Activated T-cell treated with anti-CD3 and anti-CD28 coated beads, Interleukin-2, amount 50 U/mL, for 1 hour (primary cell): ENCODE measurements around the gene INO80E.

Experiments used
- DNase-seq: peaks from one replicate; pipeline ENCODE4 v3.0.0-alpha.2; 2020

The INO80E gene

GRCh38 chr16:29975811-29976511, 20.1 kb upstream of the INO80E start:
- DNase-seq = no peak

GRCh38 chr16:29977063-29977825, 18.8 kb upstream of the INO80E start:
- DNase-seq = no peak

GRCh38 chr16:29978081-29978480, 18.0 kb upstream of the INO80E start:
- DNase-seq = no peak

- DNase-seq = no peak
Measured at GRCh38 chr16:29978564-29979270, 17.3 kb upstream of the INO80E start.

- DNase-seq = no peak
Measured at GRCh38 chr16:29982560-29983419, 13.3 kb upstream of the INO80E start.

- DNase-seq = no peak
Measured at GRCh38 chr16:29983420-29984136, 12.5 kb upstream of the INO80E start.

- DNase-seq = no peak
Measured at GRCh38 chr16:29984137-29984763, 11.8 kb upstream of the INO80E start.

- DNase-seq = no peak
Measured at GRCh38 chr16:29984764-29985147, 11.3 kb upstream of the INO80E start.

- DNase-seq = no peak
Measured at GRCh38 chr16:29985271-29985811, 10.7 kb upstream of the INO80E start.

GRCh38 chr16:29986231-29986630, 9.8 kb upstream of the INO80E start:
- DNase-seq = no peak

- no peak for DNase-seq
Measured at GRCh38 chr16:29986931-29987330, 9.1 kb upstream of the INO80E start.

- no peak for DNase-seq
Measured at GRCh38 chr16:29987371-29988085, 8.5 kb upstream of the INO80E start.

GRCh38 chr16:29988346-29989075, 7.5 kb upstream of the INO80E start:
- DNase-seq = no peak

- DNase-seq = no peak
Measured at GRCh38 chr16:29989111-29989858, 6.8 kb upstream of the INO80E start.

GRCh38 chr16:29990034-29990433, 6.0 kb upstream of the INO80E start:
- no peak for DNase-seq

GRCh38 chr16:29990883-29991570, 5.0 kb upstream of the INO80E start:
- DNase-seq = no peak

- no peak for DNase-seq
Measured at GRCh38 chr16:29991571-29991904, 4.5 kb upstream of the INO80E start.

- no peak for DNase-seq
Measured at GRCh38 chr16:29992344-29992967, 3.6 kb upstream of the INO80E start.
